Epithelial cell of proximal tubule (primary cell): ENCODE data around the gene GPR12. TPM values are rescaled to one million over a fixed set of nuclear protein-coding genes. Genes with fewer than 3 reads are reported as not detected.

Experiments used
- DNase-seq: peaks from one replicate; pipeline ENCODE4 v3.0.0-alpha.2; 2011; ENCODE audit warnings: low read depth
- H3K4me3 ChIP-seq: 2 replicates; pipeline ENCODE4 v1.5.1; 2011; ENCODE audit warnings: low read depth, mild to moderate bottlenecking, low read length
- total RNA-seq: library from RNA; depleted of rRNA; stranded (reverse); fragments of >200 nt; gene quantifications from 2 replicates; pipeline ENCODE4 v1.2.3, GENCODE V29; 2015
- TF ChIP-seq, protein P1 (sequence below): conservative IDR thresholded peaks from 2 replicates; pipeline ENCODE4 v1.5.1; 2012; ENCODE audit warnings: low read depth, mild to moderate bottlenecking, low read length

Gene GPR12
- total RNA-seq, 1 donor from 2014 or later: not detected

DNA sequence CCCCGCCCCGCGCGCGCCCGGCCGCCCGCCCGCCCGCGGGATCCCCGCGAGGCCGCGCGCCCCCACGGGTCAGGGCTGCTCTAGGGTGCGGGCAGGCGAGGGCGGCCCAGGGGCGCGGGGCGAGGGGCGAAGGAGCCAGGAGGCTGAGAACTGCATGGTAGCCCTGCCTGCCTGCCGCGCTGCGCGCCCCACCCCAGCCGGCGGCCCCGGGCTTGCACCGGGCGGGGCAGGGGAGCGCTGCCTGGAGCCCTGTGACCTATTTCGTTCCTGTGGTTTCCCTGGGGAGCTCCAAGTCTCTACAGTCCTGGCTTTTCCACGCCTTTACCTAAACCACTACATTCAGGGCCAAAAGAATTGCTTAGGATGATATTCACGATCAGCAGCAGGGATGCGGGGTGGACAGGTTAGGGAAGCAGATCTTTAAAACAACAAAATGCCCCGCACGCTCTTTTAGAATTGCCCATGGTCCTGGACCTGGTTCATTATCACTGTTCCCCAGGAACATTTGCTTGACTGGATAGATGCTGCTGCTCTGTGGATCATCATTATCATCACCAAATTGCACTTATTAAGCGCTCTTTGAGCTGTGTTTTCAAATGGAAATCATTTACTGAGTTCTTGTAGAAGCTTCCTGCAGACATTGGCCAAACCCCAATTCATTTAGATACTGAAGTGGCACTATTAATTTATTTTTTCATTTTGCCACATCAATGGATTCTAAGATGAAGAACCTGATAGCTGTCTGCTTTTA lies 421 bp upstream of the GPR12 start:
- H3K4me3 ChIP-seq: no peak overlapping the region
- DNase-seq: no peak
- TF ChIP-seq, protein P1, sequence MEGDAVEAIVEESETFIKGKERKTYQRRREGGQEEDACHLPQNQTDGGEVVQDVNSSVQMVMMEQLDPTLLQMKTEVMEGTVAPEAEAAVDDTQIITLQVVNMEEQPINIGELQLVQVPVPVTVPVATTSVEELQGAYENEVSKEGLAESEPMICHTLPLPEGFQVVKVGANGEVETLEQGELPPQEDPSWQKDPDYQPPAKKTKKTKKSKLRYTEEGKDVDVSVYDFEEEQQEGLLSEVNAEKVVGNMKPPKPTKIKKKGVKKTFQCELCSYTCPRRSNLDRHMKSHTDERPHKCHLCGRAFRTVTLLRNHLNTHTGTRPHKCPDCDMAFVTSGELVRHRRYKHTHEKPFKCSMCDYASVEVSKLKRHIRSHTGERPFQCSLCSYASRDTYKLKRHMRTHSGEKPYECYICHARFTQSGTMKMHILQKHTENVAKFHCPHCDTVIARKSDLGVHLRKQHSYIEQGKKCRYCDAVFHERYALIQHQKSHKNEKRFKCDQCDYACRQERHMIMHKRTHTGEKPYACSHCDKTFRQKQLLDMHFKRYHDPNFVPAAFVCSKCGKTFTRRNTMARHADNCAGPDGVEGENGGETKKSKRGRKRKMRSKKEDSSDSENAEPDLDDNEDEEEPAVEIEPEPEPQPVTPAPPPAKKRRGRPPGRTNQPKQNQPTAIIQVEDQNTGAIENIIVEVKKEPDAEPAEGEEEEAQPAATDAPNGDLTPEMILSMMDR: no peak

DNA sequence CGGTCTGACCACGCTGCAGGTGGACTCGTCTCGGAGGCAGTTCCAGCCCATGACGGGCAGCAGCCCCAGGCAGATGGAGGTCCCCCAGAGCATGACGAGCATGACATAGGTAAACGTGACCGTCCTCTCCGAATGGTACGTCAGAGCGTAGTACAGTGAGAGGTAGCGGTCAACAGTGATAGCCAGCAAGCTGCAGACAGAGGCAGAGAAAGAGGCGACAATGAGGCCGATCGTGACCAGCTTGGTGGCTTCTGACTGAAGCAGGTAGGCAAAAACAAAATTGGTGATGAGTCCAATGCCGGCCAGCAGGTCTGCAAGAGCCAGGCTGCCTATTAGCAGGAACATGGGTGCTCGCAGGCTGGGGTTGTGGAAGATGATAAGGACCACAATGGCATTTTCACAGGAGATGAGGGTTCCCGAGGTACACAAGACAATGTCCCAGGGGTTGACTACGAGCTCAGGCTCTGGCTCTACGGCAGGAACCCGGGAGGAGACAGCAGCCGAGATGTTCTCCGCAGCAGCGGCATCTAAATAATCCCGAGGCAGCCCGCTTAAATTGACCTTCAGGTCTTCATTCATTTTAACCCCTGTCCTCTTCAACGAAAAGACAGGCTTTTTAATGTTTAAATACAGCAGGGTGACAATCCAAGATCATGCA lies 1.2 kb downstream of the GPR12 start:
- TF ChIP-seq, protein P1: no peak
- no peak overlapping the region for H3K4me3 ChIP-seq
- DNase-seq: no peak

DNA sequence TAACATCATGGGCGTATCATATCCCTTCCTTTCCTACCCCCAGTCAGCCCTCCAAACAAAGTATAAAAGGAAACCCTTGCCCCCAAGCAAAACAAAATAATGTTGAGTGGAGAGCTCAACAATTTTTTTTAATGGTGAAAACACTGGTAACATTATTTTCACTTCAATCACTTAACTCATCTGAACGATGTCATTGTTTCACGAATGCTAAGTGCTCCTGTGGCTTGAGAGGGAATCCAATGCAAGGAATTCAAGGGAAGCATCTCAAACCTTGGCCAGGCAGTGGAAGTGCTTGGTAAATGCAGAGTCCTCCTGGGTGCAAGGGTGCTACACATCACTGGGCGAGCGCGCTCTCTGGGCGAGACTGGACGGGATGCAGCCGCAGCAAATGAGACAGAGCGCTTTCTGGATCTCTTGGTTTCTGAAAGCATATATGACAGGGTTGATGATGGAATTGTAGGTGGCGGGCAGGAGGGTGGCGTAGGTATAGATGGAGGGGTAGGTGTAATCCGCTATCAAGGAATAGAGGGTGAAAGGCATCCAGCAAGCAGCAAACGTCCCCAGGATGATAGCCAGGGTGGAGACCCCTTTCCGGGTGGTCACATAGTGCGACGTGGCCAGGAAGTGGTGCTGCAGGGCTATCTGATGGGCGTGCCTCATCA lies 2.0 kb downstream of the GPR12 start:
- no peak overlapping the region for H3K4me3 ChIP-seq
- DNase-seq: no peak
- TF ChIP-seq, protein P1: no peak

DNA sequence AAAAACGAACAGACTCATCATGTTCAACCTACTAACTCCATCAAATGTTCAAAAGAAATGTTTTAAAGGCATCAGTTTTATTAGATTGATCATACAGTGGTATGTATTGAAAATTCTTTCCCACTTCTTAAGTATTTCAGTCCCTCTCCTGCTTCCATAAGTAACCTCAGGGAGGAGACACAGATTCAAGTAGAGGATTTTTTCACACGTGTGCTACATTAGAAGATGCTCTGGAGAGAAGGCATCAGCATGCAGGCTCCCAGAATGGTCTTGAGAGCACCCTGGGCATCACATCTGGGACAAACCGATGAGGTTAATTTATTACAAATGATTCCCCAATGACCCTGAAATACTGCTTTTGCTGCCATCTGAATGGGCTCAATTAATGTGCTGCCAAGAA lies 3.6 kb downstream of the GPR12 start:
- DNase-seq: no peak
- TF ChIP-seq, protein P1: no peak
- H3K4me3 ChIP-seq: no peak overlapping the region

DNA sequence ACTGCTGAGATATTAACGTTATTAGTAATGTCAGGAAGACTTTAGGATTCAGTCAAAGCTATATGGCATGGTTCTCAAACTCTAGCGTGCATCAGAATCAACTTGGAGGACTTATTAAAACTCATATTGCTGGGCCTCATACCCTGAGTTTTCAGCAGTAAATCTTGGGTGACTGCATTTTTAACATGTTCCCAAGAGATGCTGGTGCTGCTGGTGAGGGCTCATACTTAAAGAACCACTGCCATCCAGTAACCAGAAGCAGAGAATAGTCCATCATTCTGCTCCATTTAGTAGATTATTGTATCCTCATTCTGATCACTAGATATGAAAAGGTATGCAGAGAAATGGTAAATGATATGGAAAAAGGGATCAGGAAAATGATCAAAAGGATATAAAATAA lies 7.9 kb downstream of the GPR12 start:
- TF ChIP-seq, protein P1: no peak
- no peak for DNase-seq
- no peak overlapping the region for H3K4me3 ChIP-seq

DNA sequence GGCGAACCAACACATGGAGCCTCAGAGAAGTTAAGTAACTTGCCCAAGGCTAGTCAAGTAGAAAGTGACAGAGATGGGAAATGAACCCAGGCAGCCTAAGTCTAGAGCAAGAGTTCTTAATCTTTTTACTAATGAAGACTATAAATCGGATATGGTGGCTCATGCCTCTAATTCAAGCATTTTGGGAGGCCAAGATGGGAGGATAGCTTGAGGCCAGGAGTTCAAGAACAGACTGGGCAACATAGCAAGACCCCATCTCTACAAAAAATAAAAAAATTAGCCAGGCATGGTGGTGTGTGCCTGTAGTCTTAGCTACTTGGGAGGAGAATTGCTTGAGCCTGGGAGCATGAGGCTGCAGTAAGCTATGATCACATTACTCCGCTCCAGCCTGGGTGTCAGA lies 10.7 kb downstream of the GPR12 start:
- H3K4me3 ChIP-seq: no peak overlapping the region
- DNase-seq: no peak
- TF ChIP-seq, protein P1: no peak
